ENCODE data around the gene FXYD6. TPM values are rescaled to one million over a fixed set of nuclear protein-coding genes. Genes with fewer than 3 reads are reported as not detected.

Gene FXYD6
- total and polyA plus RNA-seq, 2 of the 8 experiments (the other 6 are each of a cell fraction or from before 2014, with no cell fraction given) = 44.6 to 117 TPM

DNA sequence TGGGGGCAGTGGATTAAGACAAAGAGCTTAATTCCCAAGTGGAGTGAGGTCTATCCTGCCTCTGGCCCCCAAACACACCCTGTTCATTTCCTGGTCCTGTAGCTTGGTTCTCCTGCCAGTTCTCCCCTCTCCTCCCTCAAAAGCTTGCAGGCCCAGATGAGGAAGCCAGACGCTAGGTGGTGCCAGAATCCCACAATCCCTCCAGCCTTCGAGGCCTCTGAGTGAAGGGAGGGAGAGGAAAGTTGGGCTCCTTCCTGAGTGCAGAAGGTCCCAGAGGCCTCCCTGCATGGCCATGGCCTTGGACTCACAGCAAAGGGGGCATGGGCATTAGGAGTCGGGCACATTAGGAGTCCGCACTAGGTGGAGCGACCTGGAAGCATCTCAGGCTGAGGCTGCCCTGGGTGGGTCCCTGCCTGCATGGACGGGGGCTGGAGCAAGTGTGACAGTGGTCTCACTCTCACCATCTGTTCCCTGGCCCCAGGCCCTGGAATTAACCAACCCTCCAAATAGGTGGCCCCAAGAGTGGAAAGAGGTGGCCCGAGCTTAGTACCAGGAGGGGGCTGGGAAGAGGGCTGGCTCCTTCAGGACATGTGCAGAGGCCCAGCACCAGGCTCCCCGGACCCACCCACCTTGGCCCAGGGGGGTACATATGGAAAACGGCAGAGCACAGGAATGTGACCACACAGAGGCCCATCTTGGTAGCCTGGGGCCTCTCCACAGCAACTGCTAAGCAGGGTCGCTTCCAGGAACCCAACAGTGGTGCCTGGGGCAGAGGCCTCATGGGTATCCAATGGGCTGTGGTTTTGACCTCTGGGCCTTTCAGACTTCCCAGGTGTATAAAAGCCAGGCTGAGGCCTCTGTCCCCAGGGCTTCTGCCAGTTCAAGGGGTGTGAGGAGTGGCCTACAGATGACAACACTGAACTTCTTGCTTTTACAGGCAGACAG, 57.1 kb downstream of the FXYD6 start:
- no peak overlapping the region for H4K5ac ChIP-seq (ENCODE audit: insufficient read length, low read depth, low read length)
- H3K56ac ChIP-seq (replicated peaks; ENCODE audit: insufficient read length, low read depth, low read length) = no peak overlapping the region
- H3K9me3 ChIP-seq (ENCODE audit: insufficient read depth in 2 of 2, low read depth in 1 of 2, low read length in 1 of 2) = no peaks in the 10 kb centered on the region
- DNase-seq (ENCODE audit: low read depth in 1 of 2, low spot score in 2 of 2) = peak; percentile 54 to 86
- no peak overlapping the region for H3K4me2 ChIP-seq (ENCODE audit: insufficient read depth in 1 of 2, low read depth in 2 of 2, low read length in 2 of 2)
- FAIRE-seq = peak; percentile 39
- no peak overlapping the region for H3K14ac ChIP-seq (ENCODE audit: insufficient read length)
- H3K23me2 ChIP-seq (ENCODE audit: low read depth, low read length) = no peaks in the 10 kb centered on the region; the same call in 1 of the 2 replicates
- H3K4ac ChIP-seq (replicated peaks; ENCODE audit: insufficient read length, low read depth, low read length) = no peak overlapping the region
- no peak overlapping the region for H3K4me3 ChIP-seq (ENCODE audit: extremely low read depth in 1 of 4, insufficient read depth in 2 of 4, low read depth in 3 of 4, low read length in 4 of 4)
- no peak overlapping the region for H3K9ac ChIP-seq (replicated peaks in 1 of 4; ENCODE audit: extremely low read depth in 1 of 4, low read depth in 3 of 4, low read length in 3 of 4)
- 0 out of 2 replicates have a peak overlapping the region, but pooled peaks have one; percentile 4 for H2BK5ac ChIP-seq (ENCODE audit: low read depth, low read length)
- H3K27ac ChIP-seq (ENCODE audit: low read depth, low read length) = no peak overlapping the region; the same call in 1 of the 2 replicates
- CTCF ChIA-PET (ENCODE audit: partially characterized antibody) = interaction anchor here (0.6 to 9.7 kb wide), 62 partner anchors 9 to 393 kb away, joined by 3 to 163 read pairs (median 4); partner anchors contain the start of gene FXYD6
- H4K8ac ChIP-seq (ENCODE audit: extremely low read depth, insufficient read depth, low read length) = no peak overlapping the region
- H2BK20ac ChIP-seq (ENCODE audit: low read length) = peak overlapping the region; percentile 77; the same call in 1 of the 2 replicates
- H2AFZ ChIP-seq (ENCODE audit: low read length) = no peak overlapping the region
- no peaks in the 10 kb centered on the region for H3K79me2 ChIP-seq (ENCODE audit: control insufficient read depth in 1 of 2, insufficient read depth in 2 of 2, low read length in 2 of 2)
- H4K91ac ChIP-seq (replicated peaks; ENCODE audit: insufficient read length, low read length) = no peak overlapping the region
- POLR2A ChIA-PET (ENCODE audit: partially characterized antibody) = no interaction called here
- no peak overlapping the region for H3K23ac ChIP-seq (ENCODE audit: insufficient read length)
- H2BK15ac ChIP-seq (ENCODE audit: low read length) = peak overlapping the region; percentile 88; the same call in 1 of the 2 replicates
- H3K27me3 ChIP-seq (replicated peaks in 1 of 4; ENCODE audit: control insufficient read depth in 3 of 4, extremely low read depth in 1 of 4, insufficient read depth in 3 of 4, low read length in 3 of 4) = no peaks in the 10 kb centered on the region; a peak in 1 of 7 replicates
- peaks cover 0 to 41% (median 28%) of the 10 kb centered on the region in 4 experiments; a peak in 6 of 7 replicates for H3K4me1 ChIP-seq (replicated peaks in 1 of 4; ENCODE audit: control insufficient read depth in 3 of 4, insufficient read depth in 4 of 4, low read length in 3 of 4)
- H4K20me1 ChIP-seq (replicated peaks in 1 of 2; ENCODE audit: control insufficient read depth in 1 of 2, insufficient read depth in 2 of 2, low read length in 2 of 2) = no peaks in the 10 kb centered on the region
- WGBS, 2 experiments (ENCODE audit: extremely low coverage in 1 of 2, insufficient coverage in 1 of 2, insufficient read length in 1 of 2, insufficient replicate concordance in 2 of 2, low coverage in 1 of 2, low lambda C conversion rate in 2 of 2, missing lambda C conversion rate in 1 of 2) = 69% methylated on average over 10 of the region's 10 CpGs; no CpG with 5 or more reads in 1 of the 2 experiments
- no peaks in the 10 kb centered on the region for H3K36me3 ChIP-seq (ENCODE audit: control insufficient read depth in 2 of 4, insufficient read depth in 4 of 4, low read length in 3 of 4)
- H3K18ac ChIP-seq (ENCODE audit: extremely low read depth, low read length) = peak overlapping the region; percentile 60; the same call in 1 of the 2 replicates
- no peak overlapping the region for H2BK120ac ChIP-seq (replicated peaks; ENCODE audit: low read depth, low read length)
- no peak overlapping the region for H2AK5ac ChIP-seq (ENCODE audit: low read depth, low read length)
- peak overlapping the region; percentile 75; the same call in 1 of the 2 replicates for H2BK12ac ChIP-seq (ENCODE audit: low read depth, low read length)
- H3K79me1 ChIP-seq (ENCODE audit: low read depth, low read length) = no peaks in the 10 kb centered on the region
- TF ChIP-seq USF2 (IDR thresholded peaks at IDR 0.05; ENCODE audit: low read length) (no peak), RAD21 (IDR thresholded peaks at IDR 0.05 in 1 of 2, conservative IDR thresholded peaks at IDR 0.05 in 1 of 2; ENCODE audit: low read depth in 2 of 2, low read length in 2 of 2) (peak; percentile 92 to 97), ASH2L (IDR thresholded peaks at IDR 0.05; ENCODE audit: low read length) (no peak), ATF2 (IDR thresholded peaks at IDR 0.05; ENCODE audit: low read length) (no peak), SIN3A (conservative IDR thresholded peaks at IDR 0.05 in 1 of 2, IDR thresholded peaks at IDR 0.05 in 1 of 2; ENCODE audit: low read depth in 1 of 2, low read length in 2 of 2) (no peak), POU5F1 (IDR thresholded peaks at IDR 0.05; ENCODE audit: low read depth, low read length) (no peak), SP4 (IDR thresholded peaks at IDR 0.05; ENCODE audit: low read length) (no peak)
